Glomerular visceral epithelial cell (primary cell): ENCODE data around the gene ERCC5.

Source experiments
- DNase-seq: peaks from one replicate; pipeline ENCODE4 v3.0.0-alpha.2; 2016; ENCODE audit errors: extremely low spot score

The ERCC5 gene

DNA sequence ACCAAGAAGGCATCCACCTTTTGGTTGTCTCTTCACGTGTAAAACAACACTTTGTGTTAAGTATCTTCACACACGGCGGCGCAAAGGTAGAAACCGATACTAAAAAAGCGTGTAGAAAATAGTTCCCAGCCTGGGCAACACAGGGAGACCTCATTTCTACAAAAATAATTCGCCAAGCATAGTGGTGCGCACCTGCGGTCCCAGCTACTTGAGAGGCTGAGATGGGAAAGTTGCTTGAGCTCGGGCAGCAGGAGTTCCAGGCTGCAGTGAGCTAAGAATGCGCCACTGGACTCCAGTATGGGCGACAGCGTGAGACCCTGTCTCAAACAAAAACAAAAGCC lies 573 bp upstream of the ERCC5 start:
- no peak for DNase-seq

DNA sequence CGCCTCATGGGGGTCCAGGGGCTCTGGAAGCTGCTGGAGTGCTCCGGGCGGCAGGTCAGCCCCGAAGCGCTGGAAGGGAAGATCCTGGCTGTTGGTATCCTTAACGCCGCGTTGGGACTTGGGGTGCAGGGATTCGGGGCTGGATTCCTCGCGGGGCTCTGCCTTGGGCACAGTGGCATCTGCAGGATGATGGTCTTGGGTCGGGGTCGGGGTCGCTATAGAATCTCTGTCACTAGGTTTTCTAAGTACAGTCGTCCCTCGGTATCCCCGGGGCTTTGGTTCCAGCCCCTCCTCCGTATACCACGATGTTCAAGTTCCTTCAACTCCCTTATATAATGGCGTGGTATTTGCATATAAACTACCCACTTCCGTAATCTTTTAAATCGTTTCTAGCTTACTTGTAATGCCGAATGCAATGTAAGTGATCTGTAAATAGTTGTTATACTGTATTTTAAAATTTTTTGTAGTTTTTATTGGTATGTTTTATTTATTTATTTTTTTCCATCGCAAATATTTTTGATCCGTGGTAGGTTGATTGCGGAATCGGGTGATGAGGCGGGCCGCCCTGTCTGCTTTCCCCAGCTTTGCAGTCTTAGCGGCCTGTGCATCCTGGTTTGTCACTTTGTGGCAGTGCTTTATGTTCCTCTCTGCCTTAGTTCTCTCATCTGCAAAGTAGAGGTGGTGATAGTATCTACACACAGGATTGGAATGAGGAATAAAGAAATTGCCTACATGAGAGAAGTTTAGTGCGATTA lies 606 bp downstream of the ERCC5 start:
- DNase-seq = peak; percentile 43

DNA sequence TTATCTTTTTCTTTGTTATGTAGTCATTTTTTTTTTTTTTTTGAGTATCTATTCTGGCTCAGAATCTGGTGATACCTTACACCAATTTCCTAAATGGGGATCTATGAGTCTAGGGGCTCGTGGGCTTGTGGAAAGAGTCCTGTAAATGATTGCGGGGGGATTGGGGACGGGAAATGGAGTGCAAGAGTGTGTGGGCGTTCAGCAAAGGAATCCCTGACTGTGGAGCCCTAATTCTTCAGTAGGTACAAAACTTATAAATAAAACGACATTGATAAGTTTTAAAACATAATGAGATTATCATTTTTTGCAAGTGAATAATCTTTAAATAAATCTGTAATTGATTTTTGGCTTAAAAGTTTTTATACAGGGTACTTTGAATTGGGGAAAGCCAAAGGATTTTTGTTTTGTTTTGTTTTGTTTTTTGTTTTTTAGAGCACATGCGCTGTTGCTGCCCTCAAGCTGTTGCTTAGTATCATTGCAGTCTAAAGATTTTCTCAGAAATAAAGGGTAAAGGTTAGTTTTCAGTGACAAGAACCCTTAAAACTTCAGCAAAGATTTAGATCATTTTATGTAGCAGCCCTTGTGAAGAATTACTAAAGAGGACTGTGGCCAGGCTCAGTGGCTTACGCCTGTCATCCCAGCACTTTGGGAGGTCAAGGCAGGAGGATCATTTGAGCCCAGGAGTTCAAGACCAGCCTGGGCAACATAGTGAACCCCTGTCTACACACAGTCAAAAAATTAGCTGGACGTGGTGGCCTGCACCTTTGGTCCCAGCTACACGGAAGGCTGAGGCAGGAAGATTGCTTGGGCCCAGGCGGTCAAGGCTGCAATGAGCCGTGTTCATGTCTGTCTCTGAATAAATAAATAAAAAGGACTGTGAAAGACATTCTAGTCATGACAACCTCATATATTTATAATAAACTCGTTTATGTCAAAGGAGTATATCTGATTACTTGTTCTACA lies 1.7 kb downstream of the ERCC5 start:
- DNase-seq = peak; percentile 28

DNA sequence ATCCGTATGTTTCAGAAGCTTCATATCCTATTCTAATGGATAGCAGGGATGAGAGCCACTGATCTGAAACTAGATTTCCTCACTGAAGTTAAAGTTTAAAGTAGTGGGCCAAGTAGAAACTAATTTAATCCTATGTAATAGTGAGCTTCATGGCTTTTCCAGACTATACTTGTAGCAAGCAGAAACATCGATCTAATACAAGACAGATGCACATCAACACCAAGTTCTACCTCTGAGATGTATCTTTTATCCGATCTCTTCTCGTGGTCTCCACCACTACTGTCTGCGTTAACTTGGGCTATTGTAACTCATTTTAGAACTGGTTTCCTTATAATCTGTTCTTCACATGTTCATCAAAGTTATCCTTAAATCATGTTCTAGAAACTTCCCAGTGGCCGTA lies 3.1 kb downstream of the ERCC5 start:
- no peak for DNase-seq

DNA sequence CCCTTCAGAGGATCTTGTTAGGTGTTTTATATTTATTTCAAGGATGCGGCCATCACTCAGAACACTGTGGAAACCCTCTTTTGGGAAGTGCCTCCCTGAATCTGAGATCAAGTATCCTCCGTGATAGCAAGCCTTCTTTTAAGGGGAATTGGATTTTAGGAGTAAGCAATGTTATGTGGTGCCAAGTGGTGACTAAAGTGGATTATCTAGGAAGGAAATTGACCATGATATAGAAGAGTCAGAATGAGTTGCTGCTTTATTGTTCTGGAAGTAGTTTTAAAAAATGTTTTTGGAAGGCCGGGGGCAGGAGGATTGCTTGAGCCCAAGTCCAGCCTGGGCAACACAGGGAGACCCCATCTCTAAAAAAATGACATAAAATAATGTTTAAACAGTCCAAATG lies 6.7 kb downstream of the ERCC5 start:
- no peak for DNase-seq

DNA sequence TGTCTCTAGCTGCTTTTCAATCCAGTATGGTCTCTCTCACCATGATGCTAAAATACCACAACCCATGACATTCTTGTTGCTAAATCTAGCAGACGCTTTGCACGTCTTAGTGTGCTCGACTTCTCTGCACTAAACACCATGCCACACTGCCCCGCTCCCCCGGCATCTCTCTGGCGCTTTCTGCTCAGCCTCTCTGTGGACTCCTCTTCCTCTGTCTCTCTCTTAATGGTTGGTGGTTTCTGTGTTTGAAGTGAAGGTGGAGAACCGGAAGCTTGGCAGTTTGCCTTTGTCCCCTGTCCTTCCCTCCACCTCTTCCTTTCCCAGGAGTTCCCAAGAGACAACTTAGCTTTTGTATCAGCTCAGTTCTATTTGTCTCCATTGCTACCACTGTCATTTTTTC lies 8.8 kb downstream of the ERCC5 start:
- DNase-seq = no peak

DNA sequence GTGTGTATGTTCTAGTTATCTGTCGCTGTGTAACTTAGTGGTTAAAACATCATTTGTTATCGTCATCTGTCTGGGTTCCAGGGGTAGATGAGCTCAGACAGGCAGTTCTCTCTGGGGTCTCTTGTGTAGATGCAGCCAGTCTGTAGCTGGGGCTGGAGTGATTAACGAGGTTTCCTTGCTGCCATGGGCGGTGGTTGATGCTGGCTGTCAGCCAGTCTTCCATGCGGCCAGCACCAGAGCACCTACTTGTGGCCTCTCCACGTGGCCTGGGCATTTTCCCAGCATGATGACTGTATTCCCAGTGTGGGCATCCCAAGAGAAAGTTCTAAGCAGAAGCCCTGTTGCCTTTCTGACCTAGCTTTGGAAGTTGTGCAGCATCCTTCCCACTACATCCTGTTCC lies 10.7 kb downstream of the ERCC5 start:
- DNase-seq = no peak

DNA sequence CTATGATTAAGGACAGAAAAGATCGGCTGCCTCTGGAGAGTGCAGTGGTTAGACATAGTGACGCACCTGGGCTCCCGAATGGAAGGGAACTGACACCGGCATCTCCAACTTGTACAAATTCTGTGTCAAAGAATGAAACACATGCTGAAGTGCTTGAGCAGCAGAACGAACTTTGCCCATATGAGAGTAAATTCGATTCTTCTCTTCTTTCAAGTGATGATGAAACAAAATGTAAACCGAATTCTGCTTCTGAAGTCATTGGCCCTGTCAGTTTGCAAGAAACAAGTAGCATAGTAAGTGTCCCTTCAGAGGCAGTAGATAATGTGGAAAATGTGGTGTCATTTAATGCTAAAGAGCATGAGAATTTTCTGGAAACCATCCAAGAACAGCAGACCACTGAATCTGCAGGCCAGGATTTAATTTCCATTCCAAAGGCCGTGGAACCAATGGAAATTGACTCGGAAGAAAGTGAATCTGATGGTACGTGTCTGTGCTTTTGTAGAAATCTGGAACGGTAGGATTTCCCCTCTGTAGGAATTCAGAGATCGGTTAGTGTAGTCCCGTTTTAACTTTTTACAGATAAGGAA lies 16.9 kb downstream of the ERCC5 start:
- DNase-seq = no peak

DNA sequence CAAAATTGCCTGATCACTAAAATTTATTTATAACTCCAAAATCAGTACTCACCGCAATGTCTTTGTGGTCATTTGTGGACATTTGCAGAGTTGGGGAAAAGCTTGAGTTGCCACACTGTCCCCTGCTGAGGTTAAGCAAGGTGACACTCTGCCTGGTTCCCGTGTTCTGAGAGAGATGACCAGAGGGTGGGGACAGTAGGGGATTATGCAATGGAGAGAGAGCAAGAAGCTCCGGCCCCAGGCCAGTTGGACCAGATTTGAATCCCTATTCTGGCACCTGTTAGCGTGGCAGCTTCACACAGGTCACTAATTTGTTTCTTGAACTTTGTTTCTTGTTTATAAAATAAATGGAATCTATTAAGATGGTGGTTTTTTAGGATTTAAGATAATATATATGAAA lies 17.8 kb downstream of the ERCC5 start:
- no peak for DNase-seq

DNA sequence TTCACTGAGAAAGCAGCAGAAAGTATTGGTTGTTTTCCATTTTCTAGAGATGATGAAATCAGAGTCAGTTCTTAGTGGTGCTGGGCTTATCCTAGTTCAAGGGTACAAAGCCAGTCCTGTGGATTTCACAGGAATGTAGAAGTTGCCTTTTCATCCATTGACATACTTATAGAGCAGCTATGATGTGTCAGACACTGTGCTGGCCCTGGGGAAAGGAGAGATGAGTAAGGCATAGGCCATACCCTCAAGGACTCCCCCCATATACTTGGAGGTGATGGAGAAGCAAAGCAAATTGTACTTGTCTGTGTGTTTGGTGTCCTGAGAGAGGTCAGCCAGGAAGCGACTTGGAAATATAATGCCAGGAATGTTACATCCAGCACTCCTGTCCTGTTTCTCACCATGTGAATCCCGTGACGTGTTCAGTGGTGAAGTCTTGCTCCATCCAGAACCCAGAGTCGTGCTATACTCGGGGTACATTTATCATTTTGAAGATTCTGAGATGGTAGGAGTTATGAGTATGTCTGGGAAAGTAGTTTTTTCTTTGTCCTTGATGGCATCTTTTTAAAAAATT lies 22.6 kb downstream of the ERCC5 start:
- DNase-seq = no peak

DNA sequence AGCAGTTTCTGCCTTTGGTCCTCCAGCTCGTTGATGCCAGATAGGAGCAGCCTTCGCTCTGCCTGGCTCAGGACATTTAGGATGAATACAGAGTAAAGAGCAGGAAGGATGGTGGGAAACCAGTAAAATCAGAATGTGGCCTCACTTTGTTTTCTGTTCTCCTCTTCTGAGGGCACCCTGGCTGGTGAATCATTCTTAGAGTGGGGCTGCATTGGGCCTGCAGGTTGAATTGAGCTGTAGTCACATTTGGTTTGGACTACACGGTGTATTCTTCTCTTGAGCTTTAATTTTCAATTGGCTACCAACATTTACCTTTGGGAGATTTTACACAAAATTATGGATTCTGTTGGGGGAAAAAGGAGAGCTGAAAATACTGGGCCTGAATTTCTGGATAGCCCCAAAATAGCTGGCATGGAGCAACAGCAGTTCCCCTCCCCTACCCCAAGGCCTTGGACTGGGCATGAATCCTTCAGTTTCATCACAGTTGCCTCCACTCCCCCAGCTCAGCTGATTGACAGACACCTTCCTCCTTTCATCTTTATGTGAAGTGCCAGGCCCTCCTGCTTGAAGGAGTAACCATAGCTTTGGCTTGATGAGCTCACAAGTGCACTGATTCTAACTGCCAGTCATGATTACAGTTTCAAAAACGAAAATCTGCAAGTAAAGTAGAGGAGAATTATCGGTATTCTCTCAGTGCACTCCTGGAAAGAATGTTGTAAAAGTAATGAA lies 24.3 kb downstream of the ERCC5 start:
- DNase-seq = no peak

DNA sequence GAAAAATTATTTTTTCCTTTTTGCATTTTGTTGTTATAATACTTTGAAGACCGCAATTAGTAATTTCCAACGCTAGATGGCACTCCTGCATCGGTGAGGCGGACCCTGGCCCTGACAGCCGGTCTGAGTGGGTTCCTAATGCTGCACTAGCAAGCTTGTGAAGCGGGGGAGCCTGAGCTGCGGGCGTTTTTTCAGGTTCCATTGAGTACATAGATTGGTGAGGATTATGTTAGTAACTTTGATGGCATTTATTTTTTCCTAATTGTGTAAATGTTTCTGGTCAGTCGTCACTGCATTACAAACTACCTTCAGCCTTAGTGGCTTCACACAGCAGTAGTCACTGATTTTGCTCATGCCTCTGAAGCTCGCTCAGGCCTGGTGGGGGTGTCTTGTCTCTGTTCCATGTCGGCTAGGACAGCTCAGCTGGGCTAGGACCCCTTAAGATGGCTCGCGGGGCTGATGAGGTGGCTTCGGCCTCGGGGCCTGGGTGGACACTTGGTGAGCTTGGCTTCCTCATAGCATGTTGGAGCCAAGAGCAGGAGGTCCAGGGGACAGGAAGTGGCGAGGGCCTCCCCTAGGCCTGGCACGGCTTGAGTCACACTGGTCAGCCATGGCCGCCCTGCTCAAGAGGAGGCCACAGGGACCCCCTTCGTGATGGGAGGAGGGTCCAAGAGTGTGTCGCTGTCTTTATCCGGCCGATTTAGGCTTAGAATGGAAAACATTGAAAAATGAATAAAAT lies 25.0 kb downstream of the ERCC5 start:
- peak; percentile 58 for DNase-seq

DNA sequence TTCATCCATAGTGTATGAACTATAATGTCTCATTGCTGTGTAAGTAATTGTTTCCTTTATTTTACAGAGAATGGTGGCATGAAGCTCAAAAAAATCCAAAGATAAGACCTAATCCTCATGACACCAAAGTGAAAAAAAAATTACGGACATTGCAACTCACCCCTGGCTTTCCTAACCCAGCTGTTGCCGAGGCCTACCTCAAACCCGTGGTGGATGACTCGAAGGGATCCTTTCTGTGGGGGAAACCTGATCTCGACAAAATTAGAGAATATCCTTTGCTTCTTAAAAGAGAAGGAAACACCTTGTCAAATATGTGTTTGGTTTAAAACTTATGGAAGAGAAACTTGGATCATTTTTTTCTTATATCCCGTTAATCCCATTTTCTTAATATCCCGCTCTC lies 26.3 kb downstream of the ERCC5 start:
- no peak for DNase-seq

DNA sequence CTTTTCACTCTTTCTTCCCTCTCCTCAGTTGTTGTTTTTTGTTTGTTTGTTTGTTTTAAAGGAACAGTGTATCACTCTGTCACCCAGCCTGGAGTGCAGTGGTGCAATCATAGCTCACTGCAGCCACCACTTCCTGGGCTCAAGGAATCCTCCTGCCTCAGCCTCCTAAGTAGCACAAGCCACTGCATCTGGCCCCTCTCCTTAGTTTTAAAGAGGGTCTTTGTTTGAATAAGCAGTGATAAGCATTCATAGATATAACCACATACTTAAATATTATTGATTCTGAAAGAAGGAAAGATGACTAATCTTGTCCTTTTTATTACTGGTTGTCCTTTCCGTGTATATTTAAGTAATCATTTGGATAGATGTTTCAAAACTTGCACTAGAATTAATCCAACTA lies 26.7 kb downstream of the ERCC5 start:
- no peak for DNase-seq

DNA sequence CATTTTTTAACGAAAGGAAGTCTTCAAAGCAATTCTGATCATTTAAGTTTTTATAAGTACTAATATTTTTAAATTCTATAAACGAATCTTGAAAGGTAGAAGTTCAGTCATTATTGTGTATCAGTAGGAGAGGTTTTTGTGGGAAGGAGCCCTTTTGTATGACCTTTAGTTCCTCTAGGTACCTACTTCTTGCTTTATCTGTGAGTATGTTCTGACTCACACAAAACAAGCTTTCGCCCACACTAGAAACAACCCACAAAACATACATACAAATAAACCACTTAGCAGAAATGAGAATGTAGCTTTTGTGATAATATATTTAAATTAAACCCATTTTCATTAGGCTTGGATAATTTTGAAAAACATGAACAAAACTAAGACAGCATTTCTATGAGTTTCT lies 27.8 kb downstream of the ERCC5 start:
- DNase-seq = no peak

DNA sequence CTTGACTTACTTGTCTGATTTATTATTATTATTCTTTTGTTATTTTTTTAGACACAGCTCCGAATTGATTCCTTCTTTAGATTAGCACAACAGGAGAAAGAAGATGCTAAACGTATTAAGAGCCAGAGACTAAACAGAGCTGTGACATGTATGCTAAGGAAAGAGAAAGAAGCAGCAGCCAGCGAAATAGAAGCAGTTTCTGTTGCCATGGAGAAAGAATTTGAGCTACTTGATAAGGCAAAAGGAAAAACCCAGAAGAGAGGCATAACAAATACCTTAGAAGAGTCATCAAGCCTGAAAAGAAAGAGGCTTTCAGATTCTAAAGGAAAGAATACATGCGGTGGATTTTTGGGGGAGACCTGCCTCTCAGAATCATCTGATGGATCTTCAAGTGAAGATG lies 29.4 kb downstream of the ERCC5 start:
- DNase-seq = no peak

DNA sequence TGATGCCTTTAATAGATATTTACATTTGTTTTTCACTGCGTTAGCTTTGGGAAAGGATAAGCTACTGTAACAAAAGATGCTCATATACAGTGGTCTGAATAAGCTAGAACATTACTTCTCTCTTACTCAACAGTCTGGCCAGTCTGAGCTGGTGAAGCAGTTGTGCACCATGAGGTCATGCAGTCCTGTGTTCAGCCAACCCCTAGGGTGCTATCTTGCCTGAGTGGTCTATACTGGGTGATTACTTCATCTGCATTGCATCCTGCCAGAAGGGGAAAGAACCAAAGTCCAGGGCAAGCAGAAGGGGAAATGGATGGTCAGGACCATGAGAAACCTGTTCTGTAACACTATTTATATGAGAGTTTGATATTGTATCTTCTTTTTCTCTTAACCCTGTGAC lies 31.5 kb downstream of the ERCC5 start:
- DNase-seq = peak; percentile 39

DNA sequence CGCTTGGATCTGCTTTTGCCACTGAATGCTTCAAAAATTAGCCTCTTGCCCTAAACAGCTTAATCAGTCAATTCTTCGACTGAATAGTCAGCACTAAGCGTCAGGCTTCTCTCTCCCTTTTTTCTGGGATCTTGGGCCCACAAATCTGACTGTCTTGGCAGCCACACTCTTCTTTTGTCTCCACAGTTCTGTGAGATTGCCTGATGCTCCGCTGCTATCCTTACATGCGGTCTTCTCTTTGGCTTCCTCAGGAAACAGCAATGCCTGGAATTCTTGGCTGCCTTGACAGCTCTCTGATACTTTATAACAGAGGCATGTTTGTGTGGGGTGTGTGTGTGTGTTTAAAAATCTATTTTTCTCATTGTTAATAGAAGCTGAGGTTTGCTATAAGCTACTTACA lies 32.6 kb downstream of the ERCC5 start:
- DNase-seq = no peak

DNA sequence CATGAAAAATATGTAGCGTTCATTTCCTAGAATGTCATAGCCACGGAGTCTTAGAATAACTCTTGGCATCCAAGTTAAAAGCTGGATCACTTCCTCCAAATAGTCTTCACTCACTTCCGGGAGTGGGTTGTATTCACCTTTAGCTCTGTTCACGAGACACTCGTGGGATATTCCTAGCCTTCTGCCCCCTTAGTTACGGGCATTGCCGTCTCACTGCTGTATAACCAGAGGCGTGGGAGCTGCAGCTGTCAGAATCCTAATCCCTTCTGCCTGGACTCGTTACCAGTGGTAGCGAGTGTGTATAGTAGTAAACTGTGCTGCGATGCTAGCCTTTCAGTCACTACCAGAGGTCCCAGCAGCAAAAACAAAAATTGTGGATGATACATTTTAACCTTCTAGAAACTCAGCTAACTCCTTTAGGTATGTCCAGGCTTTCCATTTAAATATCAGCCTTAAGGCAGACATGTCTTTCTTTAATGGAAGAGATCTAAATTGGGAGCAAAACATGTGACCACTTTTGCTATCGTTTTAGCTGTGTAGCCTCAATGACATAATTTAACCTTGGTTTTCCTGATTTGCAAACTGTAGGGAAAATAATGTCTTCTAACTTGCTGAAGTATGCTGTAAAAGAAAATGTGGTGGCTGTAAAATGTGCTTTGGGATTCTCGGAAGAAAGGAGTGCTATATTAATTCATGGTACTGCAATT lies 34.1 kb downstream of the ERCC5 start:
- no peak for DNase-seq
